Measurements from ENCODE around the gene KCNH3.

DNA sequence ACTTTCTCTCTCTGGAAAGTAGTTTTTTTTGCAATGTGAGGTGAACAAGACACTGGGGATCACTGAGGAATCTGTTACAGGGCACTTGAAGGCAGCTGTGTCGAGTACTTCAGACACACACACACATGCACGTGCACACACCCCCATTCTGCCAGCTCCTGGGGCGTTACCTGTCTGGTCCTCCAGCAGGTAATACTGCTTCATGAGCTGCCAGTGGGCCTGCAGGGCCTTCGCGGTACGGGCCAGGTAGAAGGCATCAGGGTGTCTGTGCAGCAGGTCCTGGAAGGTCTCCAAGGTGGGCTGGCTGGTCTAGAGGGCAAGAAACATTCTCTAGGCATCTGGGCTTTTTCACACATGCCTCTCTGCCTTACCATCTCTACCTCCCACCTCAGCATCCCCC, 24.0 kb downstream of the KCNH3 start:
- TF ChIP-seq GATA2 (IDR thresholded peaks at IDR 0.05; ENCODE audit: low read depth, low read length) (no peak), GATA3 (IDR thresholded peaks at IDR 0.05; ENCODE audit: low read depth, low read length) (no peak)
